HG02678 (cell line): ENCODE results near the gene LRRC4C.

Experiments used
- ATAC-seq: cut with Tn5 transposase; IDR thresholded peaks from one replicate; pipeline ENCODE4 v1.9.1; 2021; ENCODE audit warnings: mild to moderate bottlenecking, moderate library complexity; ENCODE audit not compliant: unreplicated experiment

LRRC4C gene

GRCh38 chr11:41333357-41333756 is 126.1 kb downstream of the LRRC4C start:
- ATAC-seq = no peak

- no peak for ATAC-seq
Observed at GRCh38 chr11:41328324-41328723, 131.1 kb downstream of the LRRC4C start.

- no peak for ATAC-seq
Observed at GRCh38 chr11:41323446-41323845, 136.0 kb downstream of the LRRC4C start.

- no peak for ATAC-seq
Observed at GRCh38 chr11:41320653-41321052, 138.8 kb downstream of the LRRC4C start.

- ATAC-seq = no peak
Observed at GRCh38 chr11:41320238-41320637, 139.2 kb downstream of the LRRC4C start.

GRCh38 chr11:41319434-41319833 is 140.0 kb downstream of the LRRC4C start:
- ATAC-seq = no peak

- ATAC-seq = no peak
Observed at GRCh38 chr11:41316751-41317150, 142.7 kb downstream of the LRRC4C start.

GRCh38 chr11:41313226-41313625 is 146.2 kb downstream of the LRRC4C start:
- ATAC-seq = no peak

- peak; percentile 19 for ATAC-seq
Observed at GRCh38 chr11:41309716-41310115, 149.7 kb downstream of the LRRC4C start.

- ATAC-seq = peak; percentile 74
Observed at GRCh38 chr11:41309111-41309522, 150.3 kb downstream of the LRRC4C start.

GRCh38 chr11:41308286-41308685 is 151.2 kb downstream of the LRRC4C start:
- no peak for ATAC-seq

- no peak for ATAC-seq
Observed at GRCh38 chr11:41307296-41308080, 152.0 kb downstream of the LRRC4C start.

GRCh38 chr11:41306431-41306830 is 153.0 kb downstream of the LRRC4C start:
- peak; percentile 30 for ATAC-seq

GRCh38 chr11:41301023-41301422 is 158.4 kb downstream of the LRRC4C start:
- ATAC-seq = no peak

- ATAC-seq = no peak
Observed at GRCh38 chr11:41289408-41289807, 170.0 kb downstream of the LRRC4C start.

- ATAC-seq = no peak
Observed at GRCh38 chr11:41286751-41287150, 172.7 kb downstream of the LRRC4C start.

- no peak for ATAC-seq
Observed at GRCh38 chr11:41284354-41284753, 175.1 kb downstream of the LRRC4C start.

- ATAC-seq = no peak
Observed at GRCh38 chr11:41283191-41283930, 176.1 kb downstream of the LRRC4C start.

GRCh38 chr11:41282395-41282794 is 177.1 kb downstream of the LRRC4C start:
- ATAC-seq = no peak

GRCh38 chr11:41281131-41281742 is 178.2 kb downstream of the LRRC4C start:
- no peak for ATAC-seq

GRCh38 chr11:41274831-41275230 is 184.6 kb downstream of the LRRC4C start:
- ATAC-seq = no peak

- ATAC-seq = no peak
Observed at GRCh38 chr11:41273908-41274307, 185.5 kb downstream of the LRRC4C start.
